Left ventricle myocardium superior (tissue), 1 donor: ENCODE measurements around the gene ZFYVE9. TPM values are rescaled to one million over a fixed set of nuclear protein-coding genes. Genes with fewer than 3 reads are reported as not detected.
A peak's percentile ranks its signal among the peaks of the same experiment; 100 is the strongest.

ENCODE experiments used
- ATAC-seq: fragments of 200-7000 bp; cut with Tn5 transposase; one replicate; pipeline ENCODE4 v1.9.1; 2020; ENCODE audit warnings: mild to moderate bottlenecking, moderate library complexity
- DNase-seq: peaks from one replicate; pipeline ENCODE4 v3.0.0-alpha.2; 2020
- intact Hi-C: fragments of 100-400 bp; cut with micrococcal nuclease; formaldehyde crosslinking; loops from one replicate; pipeline ENCODE4 v1.11.0; 2022
- total RNA-seq: library from RNA; stranded (reverse); fragmentation: NEBNext Ultra II Directional; extraction: Animal tissue kit (Norgen Biotek cat#: 25700); gene quantifications from one replicate; pipeline ENCODE4 v1.2.1, GENCODE V29; 2021
- donor health status: DM: no; HTN: yes; CAD: no; lungs with severe emphysema.

Gene ZFYVE9
- total RNA-seq, 1 donor from 2014 or later = 19.3 TPM

GRCh38 chr1:52296345-52296744, 154.5 kb downstream of the ZFYVE9 start:
- peak; percentile 51 for ATAC-seq

GRCh38 chr1:52305417-52306226, 163.7 kb downstream of the ZFYVE9 start:
- intact Hi-C loops = no loop called here
- DNase-seq (peak; percentile 51), ATAC-seq (peak; percentile 92)

More at GRCh38 chr1:52296345-52296744, 154.5 kb downstream of the ZFYVE9 start:
- DNase-seq = no peak
- intact Hi-C loops = loop anchor here (5.0 kb wide), 1 partner anchor 169 kb away; no protein-coding TSS in a partner anchor

DNA sequence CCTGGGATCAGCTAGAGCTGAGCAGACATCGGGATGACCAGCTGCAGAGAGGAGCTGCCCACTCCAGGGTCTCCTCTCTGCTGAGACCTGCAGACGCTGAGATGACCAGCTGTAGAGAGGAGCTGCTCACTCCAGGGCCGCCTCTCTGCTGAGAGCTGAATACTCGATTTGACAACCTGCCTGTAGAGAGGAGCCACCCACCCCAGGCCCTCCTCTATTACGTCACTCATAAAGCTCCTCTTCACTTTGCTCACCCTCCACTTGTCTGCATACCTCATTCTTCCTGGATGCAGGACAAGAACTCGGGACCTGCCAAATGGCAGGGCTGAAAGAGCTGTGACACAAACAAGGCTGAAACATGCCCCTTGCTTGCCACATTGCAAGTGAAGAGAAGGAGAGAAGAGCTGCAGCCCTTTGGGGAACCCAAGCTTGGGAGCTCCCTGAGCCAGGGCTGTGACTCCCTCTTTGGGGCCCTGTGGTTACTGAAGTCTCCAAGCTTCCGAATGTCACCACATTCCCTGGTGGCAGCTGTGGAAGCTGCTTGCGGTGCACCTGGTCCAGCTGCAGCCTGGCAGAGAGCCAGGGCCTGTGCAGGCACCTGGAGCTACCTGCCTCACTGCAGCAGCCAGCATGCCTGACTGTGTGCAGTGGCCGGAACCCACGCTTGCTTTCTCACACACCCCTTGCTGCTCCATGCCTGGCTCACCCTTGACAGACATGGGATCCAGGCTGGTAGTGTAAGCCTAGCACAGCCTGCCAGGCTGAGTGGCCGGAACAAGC, 164.5 kb downstream of the ZFYVE9 start:
- DNase-seq = no peak
- ATAC-seq = peak; percentile 88
- intact Hi-C loops = no loop called here

GRCh38 chr1:52321061-52321460, 179.2 kb downstream of the ZFYVE9 start:
- DNase-seq (no peak), ATAC-seq (no peak)
- intact Hi-C loops = no loop called here

- DNase-seq (no peak), ATAC-seq (no peak)
- intact Hi-C loops = no loop called here
Observed at GRCh38 chr1:52323731-52324130, 181.8 kb downstream of the ZFYVE9 start.

GRCh38 chr1:52325786-52326185, 183.9 kb downstream of the ZFYVE9 start:
- ATAC-seq = no peak
- intact Hi-C loops = no loop called here
- DNase-seq = no peak

- DNase-seq = no peak
- ATAC-seq = no peak
Observed at GRCh38 chr1:52328615-52329014, 186.7 kb downstream of the ZFYVE9 start.

GRCh38 chr1:52332411-52332810, 190.5 kb downstream of the ZFYVE9 start:
- intact Hi-C loops = no loop called here
- DNase-seq (no peak), ATAC-seq (no peak)

More at GRCh38 chr1:52328615-52329014, 186.7 kb downstream of the ZFYVE9 start:
- intact Hi-C loops = no loop called here

DNA sequence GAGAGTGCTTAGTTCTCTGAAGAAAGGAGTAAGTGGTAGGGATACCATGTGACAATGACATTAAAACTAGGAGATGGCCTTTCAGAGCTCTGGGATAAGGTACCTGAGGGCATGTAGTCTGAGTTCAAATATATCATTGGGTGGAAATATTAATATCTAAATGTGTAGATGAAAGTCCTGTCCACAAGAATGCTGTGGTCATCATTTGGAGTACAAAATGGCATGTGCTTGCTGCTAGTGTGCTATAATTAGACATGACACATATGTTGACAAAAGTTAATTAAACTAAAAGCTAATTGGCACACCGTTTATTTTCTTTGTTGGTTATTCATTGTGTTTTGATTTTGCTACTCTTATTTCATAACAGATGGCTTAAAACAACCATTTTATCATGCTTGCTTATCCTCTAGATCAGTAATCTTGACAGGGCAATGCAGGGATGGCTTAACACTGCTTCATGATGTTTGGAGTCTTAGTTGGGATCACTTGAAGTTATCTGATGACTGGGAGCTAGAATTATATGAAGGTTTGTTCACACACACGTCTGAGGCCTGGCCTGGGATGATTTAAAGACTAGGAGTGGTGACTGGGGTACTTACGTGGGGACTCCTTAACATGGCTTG, 193.1 kb downstream of the ZFYVE9 start:
- DNase-seq (no peak), ATAC-seq (no peak)
- intact Hi-C loops = no loop called here

DNA sequence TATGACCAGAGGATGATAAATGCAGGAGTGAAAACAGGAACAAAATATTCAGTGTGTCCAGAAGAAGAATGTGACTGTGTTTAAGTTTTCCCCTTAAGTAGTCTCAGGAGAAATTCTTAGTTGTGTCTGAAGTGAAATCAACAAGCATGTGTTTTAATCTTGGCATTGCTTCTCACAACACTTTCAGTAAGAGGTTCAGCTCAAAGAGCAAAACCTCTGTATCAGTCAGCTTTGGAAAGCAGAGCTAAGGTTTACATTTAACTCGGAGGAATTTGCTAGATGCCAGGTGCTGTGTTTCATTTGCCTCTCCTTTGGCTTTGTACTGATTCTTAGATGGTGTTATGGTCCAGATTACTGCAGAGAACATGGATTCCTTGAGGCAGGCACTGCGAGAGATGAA, 195.6 kb downstream of the ZFYVE9 start:
- DNase-seq (no peak), ATAC-seq (no peak)
- intact Hi-C loops = no loop called here

GRCh38 chr1:52341655-52342260, 199.9 kb downstream of the ZFYVE9 start:
- DNase-seq (no peak), ATAC-seq (no peak)
- intact Hi-C loops = no loop called here

DNA sequence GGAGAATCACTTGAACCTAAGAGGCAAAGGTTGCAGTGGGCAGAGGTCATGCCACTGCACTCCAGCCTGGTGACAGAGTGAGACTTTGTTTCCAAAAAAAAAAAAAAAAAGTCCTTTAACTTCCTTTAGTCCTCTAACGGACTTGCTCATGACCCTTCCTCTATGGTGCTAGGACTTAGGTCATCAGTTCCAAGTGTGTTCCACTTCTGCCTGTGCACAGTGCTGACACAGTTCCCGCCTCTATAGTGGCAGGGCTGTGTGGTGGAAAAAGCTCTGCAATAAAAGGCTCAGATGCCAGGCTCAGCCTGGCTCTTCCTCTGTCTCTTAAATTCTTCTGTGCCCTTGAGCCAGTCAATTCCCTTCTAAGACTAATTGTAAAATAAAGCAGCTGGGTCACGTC, 202.1 kb downstream of the ZFYVE9 start:
- intact Hi-C loops = no loop called here
- no peak for ATAC-seq
- DNase-seq = no peak

DNA sequence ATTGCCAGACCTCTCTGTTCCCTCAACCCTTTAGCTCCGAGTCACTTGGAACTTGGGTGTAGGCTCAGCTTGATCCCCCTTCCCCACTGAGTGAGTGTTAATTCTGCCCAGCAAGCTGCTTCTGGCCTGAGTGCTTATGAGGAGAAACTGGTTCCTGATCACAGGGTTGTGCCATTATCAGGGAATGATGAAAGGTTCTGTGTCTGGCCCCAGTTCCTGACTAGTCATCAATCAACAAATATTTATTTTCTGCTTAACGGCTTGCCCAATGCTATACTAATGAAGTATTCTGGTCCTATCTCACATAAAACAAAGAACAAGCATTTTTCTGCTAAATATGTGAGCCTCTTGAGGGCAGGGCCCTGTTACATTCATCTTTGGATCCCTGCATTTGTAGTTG, 203.4 kb downstream of the ZFYVE9 start:
- DNase-seq = no peak
- no peak for ATAC-seq
- intact Hi-C loops = no loop called here

GRCh38 chr1:52346653-52347052, 204.8 kb downstream of the ZFYVE9 start:
- intact Hi-C loops = no loop called here
- ATAC-seq (no peak), DNase-seq (no peak)

- DNase-seq (no peak), ATAC-seq (peak; percentile 61)
- intact Hi-C loops = no loop called here
Observed at GRCh38 chr1:52348704-52349300, 206.9 kb downstream of the ZFYVE9 start.

DNA sequence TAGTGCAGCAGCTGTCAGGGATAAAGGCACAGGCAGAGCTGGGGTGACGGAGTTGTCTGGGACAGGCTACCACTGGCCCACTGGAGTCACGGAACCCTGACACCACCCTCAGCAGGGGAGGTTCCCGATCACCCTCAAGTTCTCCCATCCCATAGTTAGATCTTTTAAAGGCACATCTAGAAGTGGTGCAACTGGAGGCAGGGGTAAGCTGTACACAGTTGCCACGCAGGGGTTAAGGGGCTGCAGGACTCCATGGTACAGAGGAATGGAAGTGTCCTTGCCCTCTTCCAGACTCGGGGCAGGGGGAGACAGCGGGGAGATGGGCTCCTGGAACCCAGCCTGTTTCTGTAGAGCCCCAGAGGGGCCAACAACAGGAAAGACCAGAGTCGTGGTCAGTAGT, 210.8 kb downstream of the ZFYVE9 start:
- ATAC-seq (no peak), DNase-seq (no peak)
- intact Hi-C loops = no loop called here

GRCh38 chr1:52355436-52355835, 213.5 kb downstream of the ZFYVE9 start:
- DNase-seq (no peak), ATAC-seq (no peak)
- intact Hi-C loops = no loop called here

- ATAC-seq = no peak
- intact Hi-C loops = no loop called here
- DNase-seq = no peak
Observed at GRCh38 chr1:52355847-52356505, 214.1 kb downstream of the ZFYVE9 start.
